Measurements from ENCODE around the gene OR8A1. TPM values are rescaled to one million over a fixed set of nuclear protein-coding genes. Genes with fewer than 3 reads are reported as not detected.
"Not testable (repeated sequence)": the region's sequence is repeated elsewhere in the genome, so short reads cannot be mapped to it uniquely, and the experiment has no call there.

Gene OR8A1
- total RNA-seq, 6 experiments from 2014 or later: not detected

DNA sequence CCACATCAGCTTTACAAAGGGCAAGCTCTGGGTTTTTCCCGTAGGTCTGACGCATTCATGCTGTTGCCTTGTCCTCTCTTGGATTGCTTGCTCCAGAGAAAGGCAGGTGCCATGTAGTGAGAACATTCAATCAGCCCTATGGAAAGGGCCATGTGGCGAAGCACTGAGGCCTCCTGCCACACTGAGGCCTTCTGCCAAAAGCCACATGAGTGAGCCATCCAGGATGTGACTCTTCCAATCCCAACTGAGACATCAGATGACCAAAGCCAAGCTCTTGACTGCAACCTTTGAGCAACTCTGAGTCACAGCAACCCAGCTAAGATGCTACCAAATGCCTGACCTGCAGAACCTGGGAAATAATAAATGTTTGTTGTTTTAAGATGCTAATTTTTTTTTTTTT is 32.4 kb downstream of the OR8A1 start:
- peak; percentile 73 for DNase-seq
- H3K4me3 Mint-ChIP-seq: no peak overlapping the region
- peaks cover 3% of the 10 kb centered on the region for H3K27me3 Mint-ChIP-seq (ENCODE audit: insufficient read depth)
- H3K4me1 Mint-ChIP-seq (ENCODE audit: low read depth): peaks cover 28% of the 10 kb centered on the region
- H3K9me3 Mint-ChIP-seq: no peaks in the 10 kb centered on the region
- TF ChIP-seq, protein P1, sequence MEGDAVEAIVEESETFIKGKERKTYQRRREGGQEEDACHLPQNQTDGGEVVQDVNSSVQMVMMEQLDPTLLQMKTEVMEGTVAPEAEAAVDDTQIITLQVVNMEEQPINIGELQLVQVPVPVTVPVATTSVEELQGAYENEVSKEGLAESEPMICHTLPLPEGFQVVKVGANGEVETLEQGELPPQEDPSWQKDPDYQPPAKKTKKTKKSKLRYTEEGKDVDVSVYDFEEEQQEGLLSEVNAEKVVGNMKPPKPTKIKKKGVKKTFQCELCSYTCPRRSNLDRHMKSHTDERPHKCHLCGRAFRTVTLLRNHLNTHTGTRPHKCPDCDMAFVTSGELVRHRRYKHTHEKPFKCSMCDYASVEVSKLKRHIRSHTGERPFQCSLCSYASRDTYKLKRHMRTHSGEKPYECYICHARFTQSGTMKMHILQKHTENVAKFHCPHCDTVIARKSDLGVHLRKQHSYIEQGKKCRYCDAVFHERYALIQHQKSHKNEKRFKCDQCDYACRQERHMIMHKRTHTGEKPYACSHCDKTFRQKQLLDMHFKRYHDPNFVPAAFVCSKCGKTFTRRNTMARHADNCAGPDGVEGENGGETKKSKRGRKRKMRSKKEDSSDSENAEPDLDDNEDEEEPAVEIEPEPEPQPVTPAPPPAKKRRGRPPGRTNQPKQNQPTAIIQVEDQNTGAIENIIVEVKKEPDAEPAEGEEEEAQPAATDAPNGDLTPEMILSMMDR (IDR thresholded peaks at IDR 0.05): no peak
- peak overlapping the region; percentile 14; the same call in 1 of the 2 replicates for H3K27ac Mint-ChIP-seq
- H3K36me3 Mint-ChIP-seq (ENCODE audit: low read depth): no peaks in the 10 kb centered on the region

DNA sequence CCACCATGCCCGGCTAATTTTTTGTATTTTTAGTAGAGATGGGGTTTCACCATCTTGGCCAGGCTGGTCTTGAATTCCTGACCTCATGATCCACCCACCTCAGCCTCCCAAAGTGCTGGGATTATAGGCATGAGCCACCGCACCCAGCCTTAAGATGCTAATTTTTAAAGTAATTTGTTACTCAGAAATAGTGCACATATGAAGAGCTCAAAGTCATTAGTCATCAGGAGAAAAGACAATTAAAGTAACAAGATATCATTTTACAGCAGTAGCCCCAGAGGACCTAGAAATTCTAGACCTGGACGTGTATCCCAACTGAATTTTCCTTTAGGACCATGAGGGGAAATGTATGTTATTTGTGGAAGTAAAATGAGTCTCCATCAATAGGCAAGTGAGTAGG is 32.9 kb downstream of the OR8A1 start:
- H3K27me3 Mint-ChIP-seq (ENCODE audit: insufficient read depth); H3K27ac Mint-ChIP-seq; DNase-seq; H3K9me3 Mint-ChIP-seq; H3K36me3 Mint-ChIP-seq (ENCODE audit: low read depth); H3K4me3 Mint-ChIP-seq: not testable (repeated sequence)
- H3K4me1 Mint-ChIP-seq (ENCODE audit: low read depth): peaks cover 28% of the 10 kb centered on the region

DNA sequence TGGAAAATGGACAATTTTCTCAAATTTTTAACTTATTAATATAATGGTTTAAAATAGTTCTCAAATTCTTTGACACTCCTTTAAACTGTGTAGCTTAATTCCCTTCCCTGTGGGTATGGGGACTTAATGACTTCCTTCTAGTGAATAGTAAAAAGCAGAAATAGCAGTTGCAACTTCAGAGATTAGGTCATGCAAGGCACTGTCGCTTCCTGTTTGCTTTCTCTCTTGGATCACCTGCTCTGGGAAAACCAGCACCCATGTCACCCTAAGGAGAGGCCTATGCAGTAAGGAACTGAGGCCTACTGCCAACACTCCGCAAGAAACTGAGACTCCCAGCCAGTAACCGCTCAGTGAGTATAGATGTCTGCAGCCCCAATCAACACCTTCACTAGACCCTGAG is 35.9 kb downstream of the OR8A1 start:
- H3K4me1 Mint-ChIP-seq (ENCODE audit: low read depth): peaks cover 25% of the 10 kb centered on the region
- no peak for DNase-seq
- H3K27me3 Mint-ChIP-seq (ENCODE audit: insufficient read depth): no peaks in the 10 kb centered on the region
- no peaks in the 10 kb centered on the region for H3K9me3 Mint-ChIP-seq
- no peaks in the 10 kb centered on the region for H3K36me3 Mint-ChIP-seq (ENCODE audit: low read depth)
- TF ChIP-seq, protein P1 (IDR thresholded peaks at IDR 0.05): no peak
- H3K4me3 Mint-ChIP-seq: no peak overlapping the region
- no peak overlapping the region for H3K27ac Mint-ChIP-seq

DNA sequence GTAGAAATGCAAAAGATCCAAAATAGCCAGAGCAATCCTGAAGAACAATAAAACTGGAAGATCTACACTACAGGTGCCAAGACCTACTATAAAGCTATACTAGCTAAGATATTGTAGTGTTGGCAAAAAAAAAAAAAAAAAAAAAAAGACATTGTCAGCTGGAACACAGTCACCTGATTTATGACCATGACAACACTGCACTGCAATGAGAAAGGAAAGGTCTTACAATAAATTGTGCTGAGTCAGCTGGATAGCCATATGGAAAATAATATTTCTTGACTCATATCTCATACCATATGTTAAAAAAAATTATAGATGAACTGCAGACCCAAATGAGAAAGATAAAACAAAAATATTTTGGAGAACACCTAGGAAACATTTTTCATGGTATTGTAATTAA is 38.4 kb downstream of the OR8A1 start:
- peaks cover under 1% of the 10 kb centered on the region; the same call in 1 of the 2 replicates for H3K4me1 Mint-ChIP-seq (ENCODE audit: low read depth)
- no peak for DNase-seq
- peaks cover 3% of the 10 kb centered on the region for H3K27me3 Mint-ChIP-seq (ENCODE audit: insufficient read depth)
- TF ChIP-seq, protein P1 (IDR thresholded peaks at IDR 0.05): no peak
- no peaks in the 10 kb centered on the region for H3K36me3 Mint-ChIP-seq (ENCODE audit: low read depth)
- no peaks in the 10 kb centered on the region for H3K9me3 Mint-ChIP-seq
- no peak overlapping the region for H3K27ac Mint-ChIP-seq
- no peak overlapping the region for H3K4me3 Mint-ChIP-seq

DNA sequence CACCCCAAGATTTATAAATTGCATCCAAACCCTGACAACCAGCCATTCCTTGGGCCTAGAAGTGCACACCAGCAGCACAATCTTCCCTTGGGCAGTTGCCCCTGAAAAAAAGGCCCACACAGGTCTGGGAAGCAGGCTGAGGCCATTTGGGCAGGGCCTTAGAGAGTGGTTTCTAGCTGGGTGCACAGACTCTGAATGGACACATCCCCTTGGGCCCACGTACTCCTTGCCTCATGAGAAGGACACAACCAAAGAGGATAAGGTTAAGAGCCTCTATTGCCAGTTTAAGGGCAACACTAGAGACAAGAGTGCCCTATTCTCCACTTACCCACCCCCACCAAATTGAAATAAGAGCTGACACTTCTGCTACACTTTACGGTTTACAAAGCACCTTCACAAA is 40.5 kb downstream of the OR8A1 start:
- Mint-ChIP-seq H3K27me3 (ENCODE audit: insufficient read depth) (peaks cover 8% of the 10 kb centered on the region), H3K36me3 (ENCODE audit: low read depth) (no peaks in the 10 kb centered on the region), H3K4me1 (ENCODE audit: low read depth) (no peaks in the 10 kb centered on the region), H3K9me3 (no peaks in the 10 kb centered on the region), H3K4me3 (no peak overlapping the region), H3K27ac (no peak overlapping the region)
- no peak for DNase-seq
- TF ChIP-seq, protein P1 (IDR thresholded peaks at IDR 0.05): no peak

DNA sequence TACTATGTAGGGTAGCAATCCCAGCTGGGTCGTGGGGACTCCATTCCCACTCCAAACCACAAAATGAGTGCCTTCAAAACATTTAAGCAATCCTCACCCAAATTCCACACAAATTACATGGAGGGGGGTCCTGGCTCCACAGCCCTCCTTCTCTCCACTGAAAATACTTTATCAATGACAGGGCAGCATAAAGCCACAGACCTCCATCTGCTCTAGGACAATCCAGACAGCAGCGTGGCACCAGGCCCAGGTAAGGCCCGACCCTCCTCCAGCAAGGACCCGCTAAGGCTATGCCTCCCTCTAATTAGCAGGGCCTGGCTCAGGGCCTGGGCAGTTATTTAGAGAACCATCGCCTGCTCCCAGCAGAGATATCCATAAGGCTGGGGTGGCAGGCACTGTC is 41.3 kb downstream of the OR8A1 start, which contains the start of gene PANX3:
PANX3 (plus strand) TSS at position 365 of the 400 bp plus-strand sequence. CDS start 129 bp downstream, outside the sequence.
- Mint-ChIP-seq H3K9me3 (no peaks in the 10 kb centered on the region), H3K27ac (no peak within 1 kb of the TSS), H3K4me1 (ENCODE audit: low read depth) (no peaks in the 10 kb centered on the region), H3K36me3 (ENCODE audit: low read depth) (no peaks in the 10 kb centered on the region), H3K27me3 (ENCODE audit: insufficient read depth) (peaks cover 10% of the 10 kb centered on the region), H3K4me3 (no peak within 1 kb of the TSS)
- TF ChIP-seq, protein P1 (IDR thresholded peaks at IDR 0.05): no peak
- no peak for DNase-seq

All from HFFc6 (cell line).